ENCODE measurements around the gene SMC5.

The SMC5 gene

DNA sequence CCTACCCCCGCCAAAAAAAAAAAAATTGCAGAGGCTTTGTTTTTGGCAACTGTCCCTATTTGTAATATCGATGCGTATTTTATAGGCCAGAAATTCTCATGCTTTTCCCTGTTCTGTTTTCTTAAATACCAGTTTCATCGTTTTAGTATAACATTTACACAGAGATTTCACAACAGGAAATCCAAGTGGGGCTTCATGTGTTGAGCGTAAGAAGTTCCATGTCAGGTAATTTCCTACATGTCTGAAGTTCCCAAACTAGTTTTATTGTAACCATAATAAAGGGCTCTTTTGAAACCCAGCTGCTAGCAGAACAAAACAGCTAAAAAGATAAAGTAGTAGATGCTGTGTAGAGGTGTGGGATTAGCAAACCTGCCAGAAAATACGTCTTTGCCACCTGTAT lies 4.2 kb downstream of the SMC5 start:
- no peak for DNase-seq (ENCODE audit: low spot score)
- TF ChIP-seq, protein P1, sequence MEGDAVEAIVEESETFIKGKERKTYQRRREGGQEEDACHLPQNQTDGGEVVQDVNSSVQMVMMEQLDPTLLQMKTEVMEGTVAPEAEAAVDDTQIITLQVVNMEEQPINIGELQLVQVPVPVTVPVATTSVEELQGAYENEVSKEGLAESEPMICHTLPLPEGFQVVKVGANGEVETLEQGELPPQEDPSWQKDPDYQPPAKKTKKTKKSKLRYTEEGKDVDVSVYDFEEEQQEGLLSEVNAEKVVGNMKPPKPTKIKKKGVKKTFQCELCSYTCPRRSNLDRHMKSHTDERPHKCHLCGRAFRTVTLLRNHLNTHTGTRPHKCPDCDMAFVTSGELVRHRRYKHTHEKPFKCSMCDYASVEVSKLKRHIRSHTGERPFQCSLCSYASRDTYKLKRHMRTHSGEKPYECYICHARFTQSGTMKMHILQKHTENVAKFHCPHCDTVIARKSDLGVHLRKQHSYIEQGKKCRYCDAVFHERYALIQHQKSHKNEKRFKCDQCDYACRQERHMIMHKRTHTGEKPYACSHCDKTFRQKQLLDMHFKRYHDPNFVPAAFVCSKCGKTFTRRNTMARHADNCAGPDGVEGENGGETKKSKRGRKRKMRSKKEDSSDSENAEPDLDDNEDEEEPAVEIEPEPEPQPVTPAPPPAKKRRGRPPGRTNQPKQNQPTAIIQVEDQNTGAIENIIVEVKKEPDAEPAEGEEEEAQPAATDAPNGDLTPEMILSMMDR (IDR thresholded peaks at IDR 0.05; ENCODE audit: extremely low read depth, missing control alignments), result no peak

DNA sequence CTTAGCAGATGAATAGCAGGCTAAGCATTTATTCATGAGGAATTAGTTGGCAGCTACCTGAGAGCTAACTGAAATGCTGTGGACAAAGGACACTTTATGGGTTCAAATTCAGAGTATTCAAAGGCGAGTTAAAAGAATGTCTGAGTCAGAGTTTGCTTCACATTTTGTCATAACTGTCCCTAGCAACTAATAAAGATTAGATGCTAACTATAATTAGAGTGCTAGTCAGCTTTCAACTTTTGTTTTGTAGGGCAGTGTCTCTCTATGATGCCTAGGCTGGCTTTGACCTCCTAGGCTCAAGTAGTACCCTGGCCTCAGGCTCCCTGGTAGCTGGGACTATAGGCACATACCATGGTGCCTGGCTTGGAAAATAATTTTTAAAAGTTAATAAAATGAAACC lies 4.6 kb downstream of the SMC5 start:
- no peak for DNase-seq (ENCODE audit: low spot score)
- TF ChIP-seq, protein P1 (IDR thresholded peaks at IDR 0.05; ENCODE audit: extremely low read depth, missing control alignments), result no peak

DNA sequence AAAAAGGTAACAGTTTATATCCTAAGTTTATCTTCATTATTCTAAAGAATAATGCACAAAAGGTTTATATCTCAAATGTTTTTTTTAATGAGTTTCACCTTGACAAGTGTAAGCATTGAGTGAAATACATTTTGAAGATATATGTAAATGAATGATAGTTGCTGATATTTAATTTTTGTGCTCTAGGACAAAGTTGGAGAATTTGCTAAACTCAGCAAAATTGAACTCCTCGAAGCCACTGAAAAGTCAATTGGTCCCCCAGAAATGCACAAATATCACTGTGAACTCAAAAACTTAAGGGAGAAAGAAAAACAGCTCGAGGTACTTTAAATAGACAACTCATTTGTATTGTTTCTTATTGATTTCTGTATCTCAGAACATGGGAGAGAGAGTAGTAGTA lies 19.5 kb downstream of the SMC5 start:
- DNase-seq (ENCODE audit: low spot score), result no peak
- TF ChIP-seq, protein P1 (IDR thresholded peaks at IDR 0.05; ENCODE audit: extremely low read depth, missing control alignments), result no peak

DNA sequence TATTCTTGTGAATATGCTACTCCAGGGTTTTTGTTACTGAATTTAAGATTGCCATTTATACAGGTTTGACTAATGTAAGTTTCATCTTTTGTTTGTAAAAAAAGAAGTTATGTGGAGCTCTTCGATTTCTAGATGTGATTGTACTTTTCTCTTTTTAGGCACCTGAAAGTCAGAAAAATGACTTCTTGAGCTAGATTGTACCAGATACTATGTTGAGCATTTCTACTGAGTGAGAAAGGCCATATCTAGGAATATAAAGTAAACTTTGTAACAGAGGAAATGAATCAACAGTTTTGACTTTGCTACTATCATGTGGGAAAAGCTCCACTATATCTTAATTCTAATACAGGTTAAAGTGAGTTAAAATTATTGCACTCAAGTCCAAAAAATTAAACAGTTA lies 25.1 kb downstream of the SMC5 start:
- TF ChIP-seq, protein P1 (IDR thresholded peaks at IDR 0.05; ENCODE audit: extremely low read depth, missing control alignments), result no peak
- no peak for DNase-seq (ENCODE audit: low spot score)

DNA sequence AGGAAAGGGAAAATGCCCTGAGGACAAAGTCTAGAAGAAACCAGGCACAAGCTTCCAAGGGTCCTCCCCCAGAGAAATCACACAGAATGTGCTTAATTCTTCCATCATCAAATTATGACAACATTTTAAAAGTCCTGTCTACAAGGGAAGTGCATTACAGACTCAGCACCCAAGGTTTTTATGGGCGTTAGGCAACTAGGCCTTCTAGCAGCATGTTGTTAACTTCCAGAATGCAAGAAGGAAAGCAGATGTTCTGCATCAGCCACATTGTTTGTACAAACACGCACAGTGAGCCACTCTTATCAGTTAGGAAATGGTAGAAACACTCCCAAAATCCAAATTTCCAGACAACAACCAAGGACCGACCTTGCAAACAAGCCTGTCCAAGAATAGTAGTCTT lies 26.5 kb downstream of the SMC5 start:
- TF ChIP-seq, protein P1 (IDR thresholded peaks at IDR 0.05; ENCODE audit: extremely low read depth, missing control alignments), result no peak
- DNase-seq (ENCODE audit: low spot score), result no peak

DNA sequence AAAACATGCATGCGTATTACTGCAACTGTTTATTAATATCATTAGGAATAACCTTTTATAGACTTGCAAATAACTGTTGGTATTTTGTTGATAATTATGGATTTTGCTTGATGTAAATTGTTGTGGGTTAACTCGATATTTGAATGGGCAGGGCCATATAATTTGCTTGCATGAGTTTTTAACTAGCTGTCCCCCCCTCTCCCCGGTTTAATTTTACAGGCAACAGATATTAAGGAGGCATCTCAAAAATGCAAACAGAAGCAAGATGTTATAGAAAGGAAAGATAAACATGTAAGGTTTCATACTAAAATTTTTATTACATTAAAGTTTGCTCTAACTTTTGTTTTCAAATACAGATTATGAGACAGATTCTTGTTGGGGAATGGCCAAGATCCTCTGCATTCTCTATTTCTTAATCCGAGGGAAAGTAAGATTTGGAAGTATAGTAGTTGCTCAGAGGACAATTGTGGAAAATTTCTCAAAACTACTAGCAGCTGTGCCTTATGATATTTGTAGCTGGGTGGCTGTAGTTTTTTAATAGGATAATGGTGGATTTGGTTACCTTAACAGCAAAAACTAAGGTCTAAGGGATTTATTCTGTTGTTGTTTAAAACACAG lies 27.3 kb downstream of the SMC5 start:
- no peak for DNase-seq (ENCODE audit: low spot score)
- TF ChIP-seq, protein P1 (IDR thresholded peaks at IDR 0.05; ENCODE audit: extremely low read depth, missing control alignments), result no peak

DNA sequence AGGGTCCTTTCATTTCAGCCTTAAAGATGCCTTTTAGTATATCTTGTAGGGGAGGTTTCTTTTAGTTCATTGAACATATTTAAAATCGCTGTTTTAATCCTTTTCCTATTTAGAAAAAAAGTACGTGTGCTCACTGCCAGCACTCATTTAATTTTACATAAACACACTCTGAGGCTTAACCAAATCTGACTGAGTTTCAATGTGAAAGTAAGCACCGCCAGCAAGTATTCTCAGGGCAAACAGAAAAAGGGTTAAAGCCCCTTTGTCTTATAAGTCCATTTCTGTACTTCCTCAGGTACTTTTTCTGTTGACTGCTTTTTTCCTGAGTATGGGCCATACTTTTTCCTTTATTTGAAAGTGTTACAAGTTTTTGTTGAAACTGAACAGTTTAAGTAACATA lies 31.8 kb downstream of the SMC5 start:
- TF ChIP-seq, protein P1 (IDR thresholded peaks at IDR 0.05; ENCODE audit: extremely low read depth, missing control alignments), result no peak
- DNase-seq (ENCODE audit: low spot score), result no peak
